GM19455 (cell line): Measurements from ENCODE around the gene VCPKMT.
A peak's percentile ranks its signal among the peaks of the same experiment; 100 is the strongest.

Experiments used
- ATAC-seq: cut with Tn5 transposase; IDR thresholded peaks from one replicate; pipeline ENCODE4 v1.9.1; 2021; ENCODE audit not compliant: unreplicated experiment

Gene VCPKMT

GRCh38 chr14:50067723-50068495 is 48.5 kb downstream of the VCPKMT start:
- no peak for ATAC-seq

- ATAC-seq: no peak
These were observed 50.8 kb downstream of the VCPKMT start for GRCh38 chr14:50065583-50065982.

- ATAC-seq: peak; percentile 66
These were observed 51.4 kb downstream of the VCPKMT start for GRCh38 chr14:50064993-50065392.

GRCh38 chr14:50063876-50064420 is 52.4 kb downstream of the VCPKMT start:
- no peak for ATAC-seq

GRCh38 chr14:50062438-50063085 is 53.8 kb downstream of the VCPKMT start:
- ATAC-seq: no peak

GRCh38 chr14:50061664-50062437 is 54.5 kb downstream of the VCPKMT start:
- peak; percentile 61 for ATAC-seq

GRCh38 chr14:50060871-50061663 is 55.3 kb downstream of the VCPKMT start:
- no peak for ATAC-seq

- no peak for ATAC-seq
These were observed 56.4 kb downstream of the VCPKMT start for GRCh38 chr14:50059763-50060616.
